ENCODE measurements around the gene CFAP299.

- TF ChIP-seq, protein P1, sequence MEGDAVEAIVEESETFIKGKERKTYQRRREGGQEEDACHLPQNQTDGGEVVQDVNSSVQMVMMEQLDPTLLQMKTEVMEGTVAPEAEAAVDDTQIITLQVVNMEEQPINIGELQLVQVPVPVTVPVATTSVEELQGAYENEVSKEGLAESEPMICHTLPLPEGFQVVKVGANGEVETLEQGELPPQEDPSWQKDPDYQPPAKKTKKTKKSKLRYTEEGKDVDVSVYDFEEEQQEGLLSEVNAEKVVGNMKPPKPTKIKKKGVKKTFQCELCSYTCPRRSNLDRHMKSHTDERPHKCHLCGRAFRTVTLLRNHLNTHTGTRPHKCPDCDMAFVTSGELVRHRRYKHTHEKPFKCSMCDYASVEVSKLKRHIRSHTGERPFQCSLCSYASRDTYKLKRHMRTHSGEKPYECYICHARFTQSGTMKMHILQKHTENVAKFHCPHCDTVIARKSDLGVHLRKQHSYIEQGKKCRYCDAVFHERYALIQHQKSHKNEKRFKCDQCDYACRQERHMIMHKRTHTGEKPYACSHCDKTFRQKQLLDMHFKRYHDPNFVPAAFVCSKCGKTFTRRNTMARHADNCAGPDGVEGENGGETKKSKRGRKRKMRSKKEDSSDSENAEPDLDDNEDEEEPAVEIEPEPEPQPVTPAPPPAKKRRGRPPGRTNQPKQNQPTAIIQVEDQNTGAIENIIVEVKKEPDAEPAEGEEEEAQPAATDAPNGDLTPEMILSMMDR (IDR thresholded peaks at IDR 0.05; ENCODE audit: insufficient read depth, low read depth, low read length): no peak
- no peak for TF ChIP-seq EZH2 (IDR thresholded peaks at IDR 0.05; ENCODE audit: insufficient read depth, low read length)
Measured at GRCh38 chr4:80713409-80713808, 377.9 kb downstream of the CFAP299 start.
